Measurements from ENCODE around the gene VIPR2. TPM values are rescaled to one million over a fixed set of nuclear protein-coding genes. Genes with fewer than 3 reads are reported as not detected.

VIPR2 gene
- total RNA-seq, 2 donors from 2014 or later = 10.9 to 18.2 TPM

DNA sequence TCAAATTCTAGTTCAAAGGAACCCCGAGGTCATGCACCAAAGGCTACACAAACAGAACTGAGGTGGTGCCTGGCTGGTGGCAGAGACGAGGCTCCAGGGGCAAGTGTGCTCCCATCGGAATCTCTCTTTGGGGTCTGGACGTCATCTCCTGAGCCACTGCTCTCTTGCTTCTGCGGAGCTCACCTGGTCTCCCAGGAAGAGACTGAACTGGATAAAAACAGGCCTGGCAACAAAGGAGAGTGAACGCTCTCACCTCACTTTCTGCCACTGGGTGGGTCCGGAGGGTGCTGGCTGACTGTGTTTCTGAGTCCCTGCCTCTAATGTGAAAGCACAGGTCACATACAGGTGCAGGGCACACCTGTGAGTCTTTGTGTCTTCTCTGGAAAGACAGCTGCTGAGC is 22.4 kb downstream of the VIPR2 start:
- DNase-seq (no peak), ATAC-seq (no peak)
- no peaks in the 10 kb centered on the region for H3K36me3 ChIP-seq (replicated peaks in 1 of 2; ENCODE audit: insufficient read depth in 1 of 2, low read depth in 2 of 2)
- 75 to 82% methylated on average over 7 of the region's 7 CpGs for WGBS, 2 donors
- intact Hi-C loops (cut with DNase I) = no loop called here
- peaks cover 7% of the 10 kb centered on the region for H3K4me1 ChIP-seq
- H3K4me3 ChIP-seq = no peak overlapping the region
- no peak overlapping the region for H3K27ac ChIP-seq
- H3K9me3 ChIP-seq = no peaks in the 10 kb centered on the region
- H3K27me3 ChIP-seq = no peaks in the 10 kb centered on the region
- no peak for TF ChIP-seq POLR2A (IDR thresholded peaks at IDR 0.05)
- TF ChIP-seq, protein P1, sequence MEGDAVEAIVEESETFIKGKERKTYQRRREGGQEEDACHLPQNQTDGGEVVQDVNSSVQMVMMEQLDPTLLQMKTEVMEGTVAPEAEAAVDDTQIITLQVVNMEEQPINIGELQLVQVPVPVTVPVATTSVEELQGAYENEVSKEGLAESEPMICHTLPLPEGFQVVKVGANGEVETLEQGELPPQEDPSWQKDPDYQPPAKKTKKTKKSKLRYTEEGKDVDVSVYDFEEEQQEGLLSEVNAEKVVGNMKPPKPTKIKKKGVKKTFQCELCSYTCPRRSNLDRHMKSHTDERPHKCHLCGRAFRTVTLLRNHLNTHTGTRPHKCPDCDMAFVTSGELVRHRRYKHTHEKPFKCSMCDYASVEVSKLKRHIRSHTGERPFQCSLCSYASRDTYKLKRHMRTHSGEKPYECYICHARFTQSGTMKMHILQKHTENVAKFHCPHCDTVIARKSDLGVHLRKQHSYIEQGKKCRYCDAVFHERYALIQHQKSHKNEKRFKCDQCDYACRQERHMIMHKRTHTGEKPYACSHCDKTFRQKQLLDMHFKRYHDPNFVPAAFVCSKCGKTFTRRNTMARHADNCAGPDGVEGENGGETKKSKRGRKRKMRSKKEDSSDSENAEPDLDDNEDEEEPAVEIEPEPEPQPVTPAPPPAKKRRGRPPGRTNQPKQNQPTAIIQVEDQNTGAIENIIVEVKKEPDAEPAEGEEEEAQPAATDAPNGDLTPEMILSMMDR (IDR thresholded peaks at IDR 0.05) = no peak

DNA sequence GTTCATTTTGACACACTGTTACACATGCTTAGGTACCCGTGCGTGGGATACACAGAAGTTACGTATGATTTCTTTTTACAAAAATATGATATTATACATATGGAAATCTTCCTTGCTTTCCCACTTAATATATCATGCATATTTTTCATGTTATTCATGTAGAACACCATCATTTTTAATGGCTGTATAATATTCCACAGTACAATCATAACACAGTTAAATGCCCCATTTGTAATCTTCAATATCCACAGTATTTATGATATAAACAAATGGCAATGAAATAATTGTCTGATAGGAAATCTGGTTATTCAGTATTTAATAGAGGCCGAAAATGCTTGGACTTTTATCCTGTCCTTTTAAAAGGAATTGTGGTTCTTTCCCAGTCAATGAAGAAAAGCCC is 23.2 kb downstream of the VIPR2 start:
- intact Hi-C loops (cut with DNase I) = no loop called here
- no peak for TF ChIP-seq POLR2A (IDR thresholded peaks at IDR 0.05)
- TF ChIP-seq, protein P1 (IDR thresholded peaks at IDR 0.05) = no peak

DNA sequence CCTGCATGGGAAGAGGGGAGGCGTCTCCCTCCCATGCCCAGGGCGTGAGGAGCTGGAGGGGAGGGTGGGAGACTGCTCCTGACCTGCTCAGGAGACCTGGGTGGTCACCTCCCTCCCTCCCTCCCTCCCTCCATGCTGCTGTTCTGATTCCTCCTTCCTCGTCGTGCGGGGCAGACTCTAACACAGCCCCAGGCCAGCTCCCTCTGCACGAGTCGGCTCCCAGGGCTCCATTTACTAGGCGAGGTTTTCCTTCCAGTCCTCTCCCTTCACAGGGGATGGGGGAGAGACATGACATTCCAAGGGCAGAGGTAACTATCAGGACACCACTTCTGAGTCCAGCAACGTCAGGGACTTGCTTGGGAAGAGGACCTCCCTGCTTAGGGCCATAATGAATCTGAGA is 23.6 kb downstream of the VIPR2 start:
- intact Hi-C loops (cut with DNase I) = no loop called here
- H3K4me3 ChIP-seq = no peak overlapping the region
- peak in 1 of 4 donors; percentile 6 for DNase-seq
- no peak overlapping the region for H3K27ac ChIP-seq
- no peaks in the 10 kb centered on the region for H3K9me3 ChIP-seq
- H3K4me1 ChIP-seq = peaks cover 19% of the 10 kb centered on the region
- ATAC-seq = no peak
- 79 to 80% methylated on average over 3 to 9 of the region's 9 CpGs for WGBS, 2 donors
- no peak for TF ChIP-seq POLR2A (IDR thresholded peaks at IDR 0.05)
- TF ChIP-seq, protein P1 (IDR thresholded peaks at IDR 0.05) = no peak
- no peaks in the 10 kb centered on the region for H3K27me3 ChIP-seq
- H3K36me3 ChIP-seq (replicated peaks in 1 of 2; ENCODE audit: insufficient read depth in 1 of 2, low read depth in 2 of 2) = no peaks in the 10 kb centered on the region

More for the DNA sequence above, 23.2 kb downstream of the VIPR2 start:
- ATAC-seq (no peak), DNase-seq (no peak)
- Histone ChIP-seq H3K36me3 (replicated peaks in 1 of 2; ENCODE audit: insufficient read depth in 1 of 2, low read depth in 2 of 2) (no peaks in the 10 kb centered on the region), H3K27me3 (no peaks in the 10 kb centered on the region), H3K4me3 (no peak overlapping the region), H3K27ac (no peak overlapping the region), H3K9me3 (no peaks in the 10 kb centered on the region), H3K4me1 (peaks cover 15% of the 10 kb centered on the region)
- 95 to 98% methylated on average over 4 of the region's 4 CpGs for WGBS, 2 donors

DNA sequence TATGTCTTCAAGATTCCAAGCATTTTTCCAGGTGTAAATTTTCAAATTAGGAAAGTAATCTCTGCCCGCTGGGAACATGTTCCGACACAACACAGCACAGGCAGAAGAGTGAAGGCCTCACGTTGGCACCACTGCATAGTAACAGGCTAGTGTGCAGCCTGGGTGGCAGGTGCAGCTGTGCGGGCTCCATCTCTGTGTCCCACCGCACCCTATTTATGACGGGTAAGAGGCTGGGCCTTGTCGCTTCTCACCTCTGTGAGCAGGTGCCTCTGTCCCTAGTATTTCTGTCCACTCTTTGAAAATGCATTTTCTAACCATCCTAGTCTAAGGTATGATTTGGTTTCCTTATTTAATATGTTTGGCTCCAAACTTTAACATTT is 24.1 kb downstream of the VIPR2 start:
- Histone ChIP-seq H3K36me3 (replicated peaks in 1 of 2; ENCODE audit: insufficient read depth in 1 of 2, low read depth in 2 of 2) (no peaks in the 10 kb centered on the region), H3K4me3 (no peak overlapping the region), H3K27ac (no peak overlapping the region), H3K27me3 (no peaks in the 10 kb centered on the region), H3K4me1 (peaks cover 23% of the 10 kb centered on the region), H3K9me3 (no peaks in the 10 kb centered on the region)
- 92 to 93% methylated on average over 7 of the region's 7 CpGs for WGBS, 2 donors
- DNase-seq (peak in 1 of 4 donors; percentile 4), ATAC-seq (no peak)
- TF ChIP-seq POLR2A (IDR thresholded peaks at IDR 0.05) = no peak
- intact Hi-C loops (cut with DNase I) = no loop called here

DNA sequence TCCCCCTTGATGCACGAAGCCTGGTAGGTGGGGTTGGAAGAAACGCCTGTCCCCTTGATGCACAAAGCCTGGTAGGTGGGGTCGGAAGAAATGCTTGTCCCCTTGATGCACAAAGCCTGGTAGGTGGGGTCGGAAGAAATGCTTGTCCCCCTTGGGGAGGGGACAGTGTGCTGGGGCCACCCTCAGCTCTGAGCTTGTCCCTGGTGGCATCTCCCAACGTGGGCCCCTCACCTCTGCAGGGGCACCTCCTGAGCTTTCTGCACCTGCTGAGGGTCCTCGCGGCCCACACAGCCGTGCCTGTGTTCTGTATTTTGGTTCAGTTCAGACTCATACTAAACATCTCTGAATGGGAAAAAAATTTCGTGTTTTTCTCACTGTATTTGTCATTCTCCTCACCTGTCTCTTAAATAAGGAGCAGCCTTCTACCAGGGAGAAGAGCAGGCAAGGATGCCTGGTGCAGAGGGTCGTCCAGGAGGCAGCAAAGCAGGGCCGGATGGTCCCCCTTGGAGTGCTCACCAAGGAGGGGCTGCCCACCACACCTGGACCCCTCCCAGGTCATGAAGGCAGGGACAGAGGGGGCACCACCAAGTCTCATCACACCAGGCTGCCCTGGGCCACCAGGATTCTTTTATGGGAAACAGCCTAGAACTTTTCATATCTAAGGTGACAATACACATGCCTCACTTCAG is 24.7 kb downstream of the VIPR2 start:
- TF ChIP-seq, protein P1 (IDR thresholded peaks at IDR 0.05) = no peak
- TF ChIP-seq POLR2A (IDR thresholded peaks at IDR 0.05) = no peak
- H3K27ac ChIP-seq = no peak overlapping the region
- H3K36me3 ChIP-seq (replicated peaks in 1 of 2; ENCODE audit: insufficient read depth in 1 of 2, low read depth in 2 of 2) = no peaks in the 10 kb centered on the region
- H3K4me3 ChIP-seq = no peak overlapping the region
- H3K4me1 ChIP-seq = peaks cover 28% of the 10 kb centered on the region
- DNase-seq (peak in 1 of 4 donors; percentile 8), ATAC-seq (no peak)
- intact Hi-C loops (cut with DNase I) = no loop called here
- 82 to 83% methylated on average over 11 of the region's 11 CpGs for WGBS, 2 donors
- H3K27me3 ChIP-seq = no peaks in the 10 kb centered on the region
- no peaks in the 10 kb centered on the region for H3K9me3 ChIP-seq
